ENCODE data around the gene SIRPG.

Gene SIRPG

DNA sequence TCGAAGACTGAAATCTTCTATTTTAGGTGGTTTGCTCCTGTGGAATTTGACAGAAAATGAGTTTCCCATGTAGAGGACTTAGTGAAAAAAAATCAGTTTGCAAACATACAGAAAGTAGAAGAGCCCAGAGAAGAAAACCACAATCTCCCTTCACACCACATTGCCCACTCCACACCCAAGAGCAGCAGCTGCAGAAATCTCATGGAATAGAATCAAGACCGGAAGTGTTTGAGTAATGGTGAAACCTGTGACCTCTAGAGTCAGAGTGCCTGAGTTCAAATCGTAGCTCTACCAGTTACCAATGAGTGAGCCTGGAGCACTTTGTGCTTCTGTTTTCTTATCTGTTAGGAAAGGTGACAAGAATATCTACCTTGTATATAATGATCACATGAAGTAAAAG is 4.6 kb downstream of the SIRPG start:
- TF ChIP-seq YY1 (IDR thresholded peaks at IDR 0.05; ENCODE audit: low read depth) (no peak), ZBTB7A (IDR thresholded peaks at IDR 0.05; ENCODE audit: low read depth) (no peak), TCF12 (IDR thresholded peaks at IDR 0.05; ENCODE audit: low read depth) (no peak), EP300 (IDR thresholded peaks at IDR 0.05; ENCODE audit: borderline replicate concordance) (no peak)
- TF ChIP-seq, protein P1, sequence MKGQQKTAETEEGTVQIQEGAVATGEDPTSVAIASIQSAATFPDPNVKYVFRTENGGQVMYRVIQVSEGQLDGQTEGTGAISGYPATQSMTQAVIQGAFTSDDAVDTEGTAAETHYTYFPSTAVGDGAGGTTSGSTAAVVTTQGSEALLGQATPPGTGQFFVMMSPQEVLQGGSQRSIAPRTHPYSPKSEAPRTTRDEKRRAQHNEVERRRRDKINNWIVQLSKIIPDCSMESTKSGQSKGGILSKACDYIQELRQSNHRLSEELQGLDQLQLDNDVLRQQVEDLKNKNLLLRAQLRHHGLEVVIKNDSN (IDR thresholded peaks at IDR 0.05), result no peak

DNA sequence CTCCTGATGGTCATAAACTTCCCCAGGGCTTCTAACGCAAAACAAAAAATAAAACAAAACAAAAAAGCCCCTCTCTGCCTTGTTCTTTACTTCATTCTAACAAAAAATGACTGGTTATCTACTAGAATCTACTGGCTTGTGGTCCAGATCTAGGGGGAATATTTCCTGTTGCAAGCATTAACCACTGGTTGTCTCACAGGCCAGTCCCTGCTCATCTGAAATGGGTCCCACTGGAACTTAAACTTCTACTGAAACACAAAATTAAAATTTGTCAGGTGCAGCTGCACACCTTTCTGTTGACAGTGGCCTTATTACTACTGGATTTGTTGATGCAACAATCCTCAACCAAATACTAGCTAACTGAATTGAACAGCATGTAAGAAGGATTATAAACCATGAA is 5.5 kb downstream of the SIRPG start:
- TF ChIP-seq EP300 (IDR thresholded peaks at IDR 0.05; ENCODE audit: borderline replicate concordance) (no peak), EGR1 (IDR thresholded peaks at IDR 0.05) (no peak), CREB1 (IDR thresholded peaks at IDR 0.05; ENCODE audit: low read depth) (no peak), TAF1 (IDR thresholded peaks at IDR 0.05; ENCODE audit: low read depth) (no peak), YY1 (IDR thresholded peaks at IDR 0.05; ENCODE audit: low read depth) (no peak), TCF12 (IDR thresholded peaks at IDR 0.05; ENCODE audit: low read depth) (no peak), FOXM1 (IDR thresholded peaks at IDR 0.05; ENCODE audit: borderline replicate concordance, low read depth) (no peak), CEBPB (IDR thresholded peaks at IDR 0.05) (no peak), NFIC (IDR thresholded peaks at IDR 0.05) (no peak)
- TF ChIP-seq, protein P2, sequence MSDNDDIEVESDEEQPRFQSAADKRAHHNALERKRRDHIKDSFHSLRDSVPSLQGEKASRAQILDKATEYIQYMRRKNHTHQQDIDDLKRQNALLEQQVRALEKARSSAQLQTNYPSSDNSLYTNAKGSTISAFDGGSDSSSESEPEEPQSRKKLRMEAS (IDR thresholded peaks at IDR 0.05), result no peak
- TF ChIP-seq, protein P3, sequence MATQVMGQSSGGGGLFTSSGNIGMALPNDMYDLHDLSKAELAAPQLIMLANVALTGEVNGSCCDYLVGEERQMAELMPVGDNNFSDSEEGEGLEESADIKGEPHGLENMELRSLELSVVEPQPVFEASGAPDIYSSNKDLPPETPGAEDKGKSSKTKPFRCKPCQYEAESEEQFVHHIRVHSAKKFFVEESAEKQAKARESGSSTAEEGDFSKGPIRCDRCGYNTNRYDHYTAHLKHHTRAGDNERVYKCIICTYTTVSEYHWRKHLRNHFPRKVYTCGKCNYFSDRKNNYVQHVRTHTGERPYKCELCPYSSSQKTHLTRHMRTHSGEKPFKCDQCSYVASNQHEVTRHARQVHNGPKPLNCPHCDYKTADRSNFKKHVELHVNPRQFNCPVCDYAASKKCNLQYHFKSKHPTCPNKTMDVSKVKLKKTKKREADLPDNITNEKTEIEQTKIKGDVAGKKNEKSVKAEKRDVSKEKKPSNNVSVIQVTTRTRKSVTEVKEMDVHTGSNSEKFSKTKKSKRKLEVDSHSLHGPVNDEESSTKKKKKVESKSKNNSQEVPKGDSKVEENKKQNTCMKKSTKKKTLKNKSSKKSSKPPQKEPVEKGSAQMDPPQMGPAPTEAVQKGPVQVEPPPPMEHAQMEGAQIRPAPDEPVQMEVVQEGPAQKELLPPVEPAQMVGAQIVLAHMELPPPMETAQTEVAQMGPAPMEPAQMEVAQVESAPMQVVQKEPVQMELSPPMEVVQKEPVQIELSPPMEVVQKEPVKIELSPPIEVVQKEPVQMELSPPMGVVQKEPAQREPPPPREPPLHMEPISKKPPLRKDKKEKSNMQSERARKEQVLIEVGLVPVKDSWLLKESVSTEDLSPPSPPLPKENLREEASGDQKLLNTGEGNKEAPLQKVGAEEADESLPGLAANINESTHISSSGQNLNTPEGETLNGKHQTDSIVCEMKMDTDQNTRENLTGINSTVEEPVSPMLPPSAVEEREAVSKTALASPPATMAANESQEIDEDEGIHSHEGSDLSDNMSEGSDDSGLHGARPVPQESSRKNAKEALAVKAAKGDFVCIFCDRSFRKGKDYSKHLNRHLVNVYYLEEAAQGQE (IDR thresholded peaks at IDR 0.05; ENCODE audit: low read depth), result no peak
- TF ChIP-seq, protein P1 (IDR thresholded peaks at IDR 0.05), result no peak

DNA sequence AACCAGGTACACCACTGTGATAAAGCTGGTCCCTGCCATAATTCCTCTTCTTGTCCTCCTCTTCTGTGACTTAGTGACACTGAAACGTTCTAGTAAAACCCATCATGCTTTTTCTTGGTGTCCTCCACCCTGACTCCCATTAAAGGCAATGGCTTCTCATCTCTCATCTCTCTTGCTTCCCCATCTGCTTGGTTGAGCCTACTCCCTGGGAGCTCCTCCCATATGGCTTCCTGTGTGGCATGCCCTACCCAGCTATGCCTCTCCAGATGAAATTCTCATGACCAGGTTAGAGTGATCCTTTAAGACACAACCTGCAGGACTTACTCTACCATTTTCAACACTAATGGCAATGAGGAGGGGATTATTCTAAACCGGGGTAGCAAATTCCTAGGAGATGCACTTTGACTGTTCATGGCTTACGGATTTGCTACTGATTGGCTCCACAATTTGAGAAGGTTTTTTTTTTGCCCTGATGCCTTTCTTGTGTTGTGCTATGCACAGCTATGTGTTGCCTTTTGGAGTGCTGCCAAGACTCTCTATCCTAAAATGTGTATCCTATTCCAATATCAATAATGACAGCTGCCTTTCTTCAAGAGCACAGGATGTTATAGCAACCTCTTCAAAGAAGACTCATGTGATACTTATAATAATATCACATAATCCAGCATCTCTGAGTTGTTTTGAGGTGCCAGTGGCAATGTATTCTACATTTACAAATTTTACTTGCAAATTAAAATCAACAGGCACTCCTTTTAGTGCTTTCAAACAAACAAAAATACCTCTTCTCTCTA is 6.1 kb downstream of the SIRPG start:
- TF ChIP-seq, protein P1 (IDR thresholded peaks at IDR 0.05), result no peak
- no peak for TF ChIP-seq RAD21 (IDR thresholded peaks at IDR 0.05; ENCODE audit: low read depth)
- no peak for TF ChIP-seq TCF12 (IDR thresholded peaks at IDR 0.05; ENCODE audit: low read depth)
- TF ChIP-seq CREB1 (IDR thresholded peaks at IDR 0.05; ENCODE audit: low read depth), result no peak
- no peak for TF ChIP-seq CEBPB (IDR thresholded peaks at IDR 0.05)
- TF ChIP-seq EGR1 (IDR thresholded peaks at IDR 0.05), result no peak
- TF ChIP-seq, protein P3 (IDR thresholded peaks at IDR 0.05; ENCODE audit: low read depth), result no peak
- TF ChIP-seq TAF1 (IDR thresholded peaks at IDR 0.05; ENCODE audit: low read depth), result no peak
- no peak for TF ChIP-seq ZBTB7A (IDR thresholded peaks at IDR 0.05; ENCODE audit: low read depth)
- TF ChIP-seq TEAD4 (IDR thresholded peaks at IDR 0.05), result no peak
- TF ChIP-seq NFIC (IDR thresholded peaks at IDR 0.05), result no peak

DNA sequence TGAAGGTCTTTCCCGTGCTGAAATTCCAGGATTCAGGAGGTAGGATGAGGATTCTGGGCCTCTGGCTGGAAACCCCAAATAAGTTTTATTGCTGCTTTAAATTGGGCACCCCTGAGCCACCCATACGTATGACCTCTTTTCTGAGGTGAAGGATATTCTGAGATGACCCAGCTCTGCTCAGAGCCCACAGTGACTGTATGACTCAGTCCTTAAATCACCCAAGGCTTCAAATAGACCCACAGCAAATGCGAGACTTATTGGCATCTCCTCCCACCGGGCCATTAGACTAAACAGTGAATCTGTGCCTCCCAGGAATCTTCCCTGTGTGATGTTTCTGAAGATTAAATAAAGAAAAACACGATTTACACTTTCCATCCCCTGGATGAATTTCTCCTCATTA is 9.5 kb downstream of the SIRPG start:
- TF ChIP-seq, protein P2 (IDR thresholded peaks at IDR 0.05), result no peak
- TF ChIP-seq TAF1 (IDR thresholded peaks at IDR 0.05; ENCODE audit: low read depth) (no peak), TCF12 (IDR thresholded peaks at IDR 0.05; ENCODE audit: low read depth) (no peak)

DNA sequence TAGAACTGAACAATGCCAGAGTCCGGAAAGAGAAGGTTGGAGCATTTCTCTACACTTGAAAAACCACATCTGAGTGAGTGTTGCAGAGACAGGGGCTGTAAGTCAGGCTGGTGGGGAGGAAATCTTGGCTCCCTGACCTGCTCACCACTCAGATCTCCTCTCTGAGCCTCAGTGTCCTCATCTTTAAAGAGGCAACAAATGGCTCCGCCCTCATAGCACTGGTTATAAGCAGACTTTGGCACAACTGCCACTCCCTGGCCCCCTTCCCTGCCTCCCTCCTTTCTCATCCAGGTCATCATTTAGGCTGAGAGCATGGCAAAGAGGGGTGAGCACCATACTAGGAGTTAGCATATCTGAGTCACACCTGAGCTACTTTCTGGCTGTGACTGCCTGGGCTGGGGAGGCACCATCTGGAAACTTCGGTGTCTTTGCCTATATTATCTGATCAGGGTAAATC is 10.6 kb downstream of the SIRPG start:
- TF ChIP-seq, protein P3 (IDR thresholded peaks at IDR 0.05; ENCODE audit: low read depth), result no peak
- no peak for TF ChIP-seq FOXM1 (IDR thresholded peaks at IDR 0.05; ENCODE audit: borderline replicate concordance, low read depth)
- TF ChIP-seq NFIC (IDR thresholded peaks at IDR 0.05), result no peak
